SK-N-SH (cell line): ENCODE results near the gene CMYA5. TPM values are rescaled to one million over a fixed set of nuclear protein-coding genes. Genes with fewer than 3 reads are reported as not detected.

Experiments
- CTCF ChIA-PET: fragments of 300-600, 350-600 bp; formaldehyde crosslinking; extraction: SDS; loops from one replicate; lab custom pipeline; 2021; lab: Yijun Ruan, JAX
- POLR2A ChIA-PET: fragments of 350-600 bp; sonication (Branson Sonifier 250); formaldehyde crosslinking; extraction: SDS; loops from one replicate; lab custom pipeline; 2020; ENCODE audit warnings: antibody characterized with exemption, inconsistent platforms; lab: Yijun Ruan, JAX
- DNase-seq: peaks from one replicate; pipeline ENCODE4 v3.0.0; 2012
- H2AFZ ChIP-seq: fragments of 200-600 bp; sonication (generic); 2 replicates; pipeline ENCODE4 v1.8.1; 2016; ENCODE audit warnings: antibody characterized with exemption, mild to moderate bottlenecking, low read depth
- H3F3A ChIP-seq: fragments of 200-600 bp; sonication (generic); replicated peaks from 2 replicates; pipeline ENCODE3; 2016; ENCODE audit warnings: antibody characterized with exemption, mild to moderate bottlenecking; ENCODE audit not compliant: insufficient read depth
- H3K27ac ChIP-seq, 2 experiments: fragments of 200-500 bp in 1 of 2; fragments of 200-600 bp in 1 of 2; sonication (Bioruptor generic) in 1 of 2; sonication (generic), shearing (Covaris generic) in 1 of 2; 2 replicates each; pipeline versions ENCODE4 v1.5.1 to v1.6.1; 2014 to 2016; ENCODE audit warnings: low read depth in 2 of 2, inconsistent platforms in 1 of 2, low read length in 1 of 2, mild to moderate bottlenecking in 1 of 2, mixed read lengths in 1 of 2
- H3K27me3 ChIP-seq: fragments of 200-600 bp; sonication (generic), shearing (Covaris generic); 2 replicates; pipeline ENCODE4 v1.6.1; 2016; ENCODE audit warnings: mixed run types; ENCODE audit not compliant: insufficient read depth
- H3K36me3 ChIP-seq, 2 experiments: fragments of 200-500 bp in 1 of 2; fragments of 200-600 bp in 1 of 2; sonication (Bioruptor generic) in 1 of 2; sonication (generic) in 1 of 2; replicated peaks in 1 of 2; 2 replicates each; pipeline versions ENCODE3 to v1.5.1; 2014 to 2016; ENCODE audit warnings: low read length in 1 of 2, mild to moderate bottlenecking in 1 of 2; ENCODE audit not compliant: insufficient read depth in 2 of 2, control insufficient read depth in 1 of 2
- H3K4me1 ChIP-seq, 2 experiments: fragments of 200-500 bp in 1 of 2; fragments of 200-600 bp in 1 of 2; sonication (Bioruptor generic) in 1 of 2; sonication (generic), shearing (Covaris generic) in 1 of 2; 2 replicates each; pipeline versions ENCODE4 v1.5.1 to v1.6.1; 2014 to 2016; ENCODE audit warnings: low read depth in 1 of 2, low read length in 1 of 2, mixed run types in 1 of 2; ENCODE audit not compliant: insufficient read depth in 2 of 2, control insufficient read depth in 1 of 2
- H3K4me2 ChIP-seq: fragments of 200-600 bp; sonication (generic), shearing (Covaris generic); 2 replicates; pipeline ENCODE4 v1.6.1; 2017; ENCODE audit warnings: mixed run types
- H3K4me3 ChIP-seq, 2 experiments: fragments of 200-500 bp in 1 of 2; fragments of 200-600 bp in 1 of 2; sonication (Bioruptor generic) in 1 of 2; sonication (generic), shearing (Covaris generic) in 1 of 2; 2 replicates each; pipeline versions ENCODE4 v1.5.1 to v1.8.1; 2014 to 2016; ENCODE audit warnings: low read depth in 2 of 2, inconsistent platforms in 1 of 2, low read length in 1 of 2, mild to moderate bottlenecking in 1 of 2, mixed read lengths in 1 of 2, moderate library complexity in 1 of 2
- H3K79me2 ChIP-seq: fragments of 200-600 bp; sonication (generic); 2 replicates; pipeline ENCODE4 v1.8.1; 2017; ENCODE audit warnings: mild to moderate bottlenecking; ENCODE audit not compliant: insufficient read depth
- H3K9ac ChIP-seq: fragments of 200-600 bp; sonication (generic); 2 replicates; pipeline ENCODE4 v1.6.1; 2017; ENCODE audit warnings: mixed run types
- H3K9me2 ChIP-seq: fragments of 200-600 bp; sonication (generic); 2 replicates; pipeline ENCODE4 v1.6.1; 2017; ENCODE audit warnings: mixed run types
- H3K9me3 ChIP-seq: fragments of 200-600 bp; sonication (generic); 2 replicates; pipeline ENCODE4 v1.6.1; 2017; ENCODE audit warnings: mixed run types, mild to moderate bottlenecking, moderate library complexity
- H4K20me1 ChIP-seq: fragments of 200-600 bp; sonication (generic); 2 replicates; pipeline ENCODE4 v1.6.1; 2017; ENCODE audit warnings: mild to moderate bottlenecking, mixed run types; ENCODE audit not compliant: insufficient read depth
- CHD2 ChIP-seq: fragments of 150-350 bp; IDR thresholded peaks from 2 replicates; pipeline ENCODE4 v1.6.1; 2018; ENCODE audit warnings: low read length; ENCODE audit not compliant: partially characterized antibody
- ELF1 ChIP-seq: IDR thresholded peaks from 2 replicates; pipeline ENCODE4 v1.4.0; 2012
- EP300 ChIP-seq, 2 experiments: IDR thresholded peaks; 2 replicates each; pipeline versions ENCODE4 v1.4.0 to v1.6.1; 2012; ENCODE audit warnings: borderline replicate concordance in 1 of 2, low read depth in 1 of 2, low read length in 1 of 2
- EZH2phosphoT487 ChIP-seq: fragments of 200-600 bp; sonication (generic); IDR thresholded peaks from 2 replicates; pipeline ENCODE4 v1.6.1; 2017; ENCODE audit warnings: low read depth, mixed run types, mild to moderate bottlenecking, antibody characterized with exemption, moderate library complexity, borderline replicate concordance
- FOSL2 ChIP-seq: IDR thresholded peaks from 2 replicates; pipeline ENCODE4 v1.4.0; 2012; ENCODE audit warnings: low read depth, mild to moderate bottlenecking, moderate library complexity, borderline replicate concordance
- FOXJ3 ChIP-seq: sonication (generic); formaldehyde crosslinking; IDR thresholded peaks from 2 replicates; pipeline ENCODE4 v1.5.1; 2020; ENCODE audit warnings: mild to moderate bottlenecking, missing genetic modification reagents
- FOXM1 ChIP-seq: IDR thresholded peaks from 2 replicates; pipeline ENCODE4 v1.4.0; 2012; ENCODE audit warnings: low read depth, mild to moderate bottlenecking
- GABPA ChIP-seq: IDR thresholded peaks from 2 replicates; pipeline ENCODE4 v1.4.0; 2012; ENCODE audit warnings: low read depth, mild to moderate bottlenecking
- JUND ChIP-seq: IDR thresholded peaks from 2 replicates; pipeline ENCODE4 v1.4.0; 2012
- NFIC ChIP-seq: IDR thresholded peaks from 2 replicates; pipeline ENCODE4 v1.4.0; 2012; ENCODE audit warnings: borderline replicate concordance
- NRF1 ChIP-seq: IDR thresholded peaks from 2 replicates; pipeline ENCODE4 v1.6.1; 2012; ENCODE audit warnings: low read depth, mild to moderate bottlenecking, low read length
- PBX3 ChIP-seq: IDR thresholded peaks from 2 replicates; pipeline ENCODE4; 2012
- RCOR1 ChIP-seq: fragments of 150-350 bp; IDR thresholded peaks from 2 replicates; pipeline ENCODE4 v1.6.1; 2017; ENCODE audit warnings: antibody characterized with exemption, low read length
- RXRA ChIP-seq: IDR thresholded peaks from 2 replicates; pipeline ENCODE4 v1.4.0; 2012; ENCODE audit warnings: low read depth, mild to moderate bottlenecking, borderline replicate concordance
- SIN3A ChIP-seq: IDR thresholded peaks from 2 replicates; pipeline ENCODE4 v1.6.1; 2012; ENCODE audit warnings: low read depth, mild to moderate bottlenecking, low read length, moderate library complexity, borderline replicate concordance
- SMC3 ChIP-seq: IDR thresholded peaks from 2 replicates; pipeline ENCODE4 v1.6.1; 2012; ENCODE audit warnings: low read depth, low read length, improper control_type of control experiment
- YY1 ChIP-seq: IDR thresholded peaks from 2 replicates; pipeline ENCODE4 v1.4.0; 2012; ENCODE audit warnings: low read depth, mild to moderate bottlenecking
- ZBTB33 ChIP-seq: IDR thresholded peaks from 2 replicates; pipeline ENCODE4 v1.4.0; 2012; ENCODE audit warnings: low read depth, borderline replicate concordance
- WGBS: methylation state at CpG from one replicate; pipeline ENCODE4 v1.1.6; 2017; ENCODE audit warnings: low lambda C conversion rate; 5-methylcytosine and 5-hydroxymethylcytosine counted together
- polyA plus RNA-seq, 3 experiments: library from polyadenylated mRNA; depleted of rRNA; stranded (reverse); fragments of >200 nt; gene quantifications; 2 replicates each; pipeline ENCODE4 v1.2.3, GENCODE V29; 2012
- TF ChIP-seq, protein P1 (sequence below): IDR thresholded peaks from 2 replicates; pipeline ENCODE4 v1.4.0; 2012; ENCODE audit warnings: low read depth, borderline replicate concordance

Gene CMYA5
- polyA plus RNA-seq, 1 of the 3 experiments (the other 2 are of a cell fraction), result 0.12 TPM

GRCh38 chr5:79791843-79792242 lies 102.2 kb downstream of the CMYA5 start (continued):
- no peak for TF ChIP-seq ZBTB33
- no peak for TF ChIP-seq NRF1
- TF ChIP-seq FOSL2, result no peak
- TF ChIP-seq YY1, result no peak
- TF ChIP-seq RCOR1, result no peak
- TF ChIP-seq FOXM1, result no peak

DNA sequence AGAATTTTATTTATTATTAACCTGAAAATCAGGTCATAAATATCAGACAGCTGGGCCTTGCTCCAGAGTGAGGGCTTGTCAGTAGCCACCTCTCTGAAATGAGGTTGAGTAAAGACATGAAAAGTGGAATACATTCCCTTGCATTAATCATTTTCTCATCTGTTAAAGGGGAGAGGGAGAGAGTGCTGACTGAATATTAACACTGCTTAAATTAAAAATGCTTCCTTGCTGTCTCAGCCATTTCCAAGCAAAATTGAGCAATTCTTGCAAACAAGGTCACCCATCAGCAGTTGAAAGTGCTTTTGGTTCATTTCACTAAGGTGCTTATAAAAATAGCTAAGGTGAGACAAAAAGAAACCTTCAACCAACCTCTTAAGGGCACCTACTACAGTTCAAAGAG lies 102.8 kb downstream of the CMYA5 start:
- CTCF ChIA-PET, result no interaction called here

DNA sequence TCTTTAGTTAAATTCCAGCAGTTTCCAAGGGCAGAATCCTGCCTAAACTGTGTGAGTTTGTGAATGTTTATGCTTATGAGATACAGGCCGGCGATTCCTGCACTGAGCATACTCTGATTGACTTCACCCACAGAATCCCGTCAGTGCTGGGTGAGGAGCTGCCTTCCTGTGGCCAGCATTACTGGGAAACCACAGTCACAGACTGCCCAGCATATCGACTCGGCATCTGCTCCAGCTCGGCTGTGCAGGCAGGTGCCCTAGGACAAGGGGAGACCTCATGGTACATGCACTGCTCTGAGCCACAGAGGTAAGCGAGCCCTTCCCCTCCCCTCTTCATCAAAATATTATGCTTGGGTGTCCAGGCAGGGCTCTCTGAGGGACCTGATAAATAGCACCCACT lies 103.7 kb downstream of the CMYA5 start:
- H3K9ac ChIP-seq, result no peak overlapping the region
- H3K27me3 ChIP-seq, result no peaks in the 10 kb centered on the region
- H3K27ac ChIP-seq, result no peak overlapping the region
- ChIA-PET CTCF (interaction anchor here (0.6 to 1.7 kb wide), 2 partner anchors 65 to 1088 kb away, joined by 3 to 4 read pairs; no protein-coding TSS in a partner anchor), POLR2A (no interaction called here)
- H4K20me1 ChIP-seq, result no peaks in the 10 kb centered on the region
- no peaks in the 10 kb centered on the region for H3K9me3 ChIP-seq
- no peak for DNase-seq
- no peaks in the 10 kb centered on the region for H3K36me3 ChIP-seq
- 75% methylated on average over 5 of the region's 7 CpGs for WGBS
- H3K4me3 ChIP-seq, result no peak overlapping the region
- H2AFZ ChIP-seq, result no peak overlapping the region
- no peaks in the 10 kb centered on the region for H3K79me2 ChIP-seq
- TF ChIP-seq EZH2phosphoT487 (no peak), ZBTB33 (no peak), CHD2 (no peak), PBX3 (no peak), NFIC (no peak), JUND (no peak), FOXJ3 (CRISPR knock-in tag) (no peak), SIN3A (no peak), EP300 (IDR thresholded peaks at IDR 0.05; ENCODE audit: borderline replicate concordance in 1 of 2, low read depth in 1 of 2, low read length in 1 of 2) (no peak), SMC3 (no peak), FOSL2 (no peak), RXRA (no peak)
- TF ChIP-seq, protein P1, sequence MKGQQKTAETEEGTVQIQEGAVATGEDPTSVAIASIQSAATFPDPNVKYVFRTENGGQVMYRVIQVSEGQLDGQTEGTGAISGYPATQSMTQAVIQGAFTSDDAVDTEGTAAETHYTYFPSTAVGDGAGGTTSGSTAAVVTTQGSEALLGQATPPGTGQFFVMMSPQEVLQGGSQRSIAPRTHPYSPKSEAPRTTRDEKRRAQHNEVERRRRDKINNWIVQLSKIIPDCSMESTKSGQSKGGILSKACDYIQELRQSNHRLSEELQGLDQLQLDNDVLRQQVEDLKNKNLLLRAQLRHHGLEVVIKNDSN, result no peak
- no peaks in the 10 kb centered on the region for H3K9me2 ChIP-seq
- no peaks in the 10 kb centered on the region for H3F3A ChIP-seq
- no peaks in the 10 kb centered on the region; a peak in 1 of 4 replicates for H3K4me1 ChIP-seq
- H3K4me2 ChIP-seq, result no peak overlapping the region

More for the DNA sequence above, 102.8 kb downstream of the CMYA5 start:
- POLR2A ChIA-PET, result no interaction called here
- H3K4me1 ChIP-seq, result no peaks in the 10 kb centered on the region; a peak in 1 of 4 replicates
- H3K4me2 ChIP-seq, result no peak overlapping the region
- H3F3A ChIP-seq, result no peaks in the 10 kb centered on the region
- H3K79me2 ChIP-seq, result no peaks in the 10 kb centered on the region
- no peak overlapping the region for H2AFZ ChIP-seq
- no peaks in the 10 kb centered on the region for H3K9me2 ChIP-seq
- H3K36me3 ChIP-seq, result no peaks in the 10 kb centered on the region
- DNase-seq, result no peak
- no peak overlapping the region for H3K27ac ChIP-seq
- H3K9me3 ChIP-seq, result no peaks in the 10 kb centered on the region
- H4K20me1 ChIP-seq, result no peaks in the 10 kb centered on the region
- H3K9ac ChIP-seq, result no peak overlapping the region
- TF ChIP-seq ELF1 (no peak), SIN3A (no peak), GABPA (no peak)
- no peaks in the 10 kb centered on the region for H3K27me3 ChIP-seq
- no peak overlapping the region for H3K4me3 ChIP-seq
